ENCODE data around the gene SIK2. TPM values are rescaled to one million over a fixed set of nuclear protein-coding genes. Genes with fewer than 3 reads are reported as not detected.
"Not testable (repeated sequence)": the region's sequence is repeated elsewhere in the genome, so short reads cannot be mapped to it uniquely, and the experiment has no call there.

SIK2 gene
- total RNA-seq, 1 experiment from 2014 or later, result 7.7 TPM

- no peak for DNase-seq (ENCODE audit: low spot score)
Measured at GRCh38 chr11:111759778-111760407, 157.6 kb downstream of the SIK2 start.

GRCh38 chr11:111761036-111761435, 158.8 kb downstream of the SIK2 start:
- no peak for DNase-seq (ENCODE audit: low spot score)

- DNase-seq (ENCODE audit: low spot score), result no peak
Measured at GRCh38 chr11:111762526-111762925, 160.3 kb downstream of the SIK2 start.

- no peak for DNase-seq (ENCODE audit: low spot score)
Measured at GRCh38 chr11:111762981-111763643, 160.9 kb downstream of the SIK2 start.

- no peak for DNase-seq (ENCODE audit: low spot score)
Measured at GRCh38 chr11:111764621-111765020, 162.4 kb downstream of the SIK2 start.

- no peak for DNase-seq (ENCODE audit: low spot score)
Measured at GRCh38 chr11:111765320-111765983, 163.2 kb downstream of the SIK2 start.

GRCh38 chr11:111765984-111766833, 164.0 kb downstream of the SIK2 start, which contains the start of gene PPP2R1B:
TSS of gene PPP2R1B (minus strand) at chr11:111766389. CDS start at chr11:111766361, 28 bp downstream.
- DNase-seq (ENCODE audit: low spot score), result peak; percentile 58

GRCh38 chr11:111766834-111767142, 164.5 kb downstream of the SIK2 start:
- no peak for DNase-seq (ENCODE audit: low spot score)

GRCh38 chr11:111770581-111771134, 168.4 kb downstream of the SIK2 start:
- DNase-seq (ENCODE audit: low spot score), result no peak

- DNase-seq (ENCODE audit: low spot score), result not testable (repeated sequence)
Measured at GRCh38 chr11:111771205-111771604, 169.0 kb downstream of the SIK2 start.

GRCh38 chr11:111772535-111772934, 170.3 kb downstream of the SIK2 start:
- DNase-seq (ENCODE audit: low spot score), result no peak

- peak; percentile 8 for DNase-seq (ENCODE audit: low spot score)
Measured at GRCh38 chr11:111774955-111775710, 172.9 kb downstream of the SIK2 start.

- no peak for DNase-seq (ENCODE audit: low spot score)
Measured at GRCh38 chr11:111776398-111777093, 174.3 kb downstream of the SIK2 start.

- peak; percentile 72 for DNase-seq (ENCODE audit: low spot score)
Measured at GRCh38 chr11:111777094-111778046, 175.1 kb downstream of the SIK2 start.

GRCh38 chr11:111778047-111778558, 175.9 kb downstream of the SIK2 start:
- DNase-seq (ENCODE audit: low spot score), result no peak

- DNase-seq (ENCODE audit: low spot score), result no peak
Measured at GRCh38 chr11:111779118-111779517, 176.9 kb downstream of the SIK2 start.

Measured in H4 (cell line).